GM23338 (cell line): ENCODE data around the gene SLC6A15.

ENCODE experiments used
- CREB1 ChIP-seq: fragments of 250-450 bp; sonication (Bioruptor Pico); IDR thresholded peaks from 2 replicates; pipeline ENCODE4 v1.5.0; 2020; ENCODE audit warnings: low read depth, mild to moderate bottlenecking, moderate library complexity
- EZH2 ChIP-seq: fragments of 200-600 bp; sonication (generic); IDR thresholded peaks from one replicate; pipeline ENCODE4 v1.8.0; 2017; ENCODE audit warnings: antibody characterized with exemption, mild to moderate bottlenecking, low read depth; ENCODE audit not compliant: unreplicated experiment
- EZH2phosphoT487 ChIP-seq: fragments of 200-600 bp; sonication (generic); IDR thresholded peaks from one replicate; pipeline ENCODE4 v1.8.1; 2018; ENCODE audit warnings: antibody characterized with exemption; ENCODE audit not compliant: unreplicated experiment
- JUNB ChIP-seq: IDR thresholded peaks from one replicate; pipeline ENCODE4 v1.6.1; 2016; ENCODE audit warnings: antibody characterized with exemption; ENCODE audit not compliant: unreplicated experiment
- POLR2AphosphoS5 ChIP-seq: IDR thresholded peaks from 2 replicates; pipeline ENCODE4 v1.6.1; 2016; ENCODE audit warnings: antibody characterized with exemption, low read depth
- STAT1 ChIP-seq: IDR thresholded peaks from one replicate; pipeline ENCODE4 v1.6.1; 2016; ENCODE audit warnings: antibody characterized with exemption; ENCODE audit not compliant: unreplicated experiment
- ZNF331 ChIP-seq: fragments of 250-450 bp; sonication (Bioruptor Pico); IDR thresholded peaks from 2 replicates; pipeline ENCODE4 v1.5.0; 2020; ENCODE audit warnings: low read depth, mild to moderate bottlenecking, moderate library complexity
- TF ChIP-seq, protein P1 (sequence below), 2 experiments: fragments of 200-600 bp in 1 of 2; sonication (generic) in 1 of 2; conservative IDR thresholded peaks; 2 replicates each; pipeline versions ENCODE4 v1.5.1 to v1.6.1; 2016 to 2017; ENCODE audit warnings: antibody characterized with exemption in 2 of 2, low read depth in 2 of 2, mild to moderate bottlenecking in 2 of 2, moderate library complexity in 1 of 2
- TF ChIP-seq, protein P2 (sequence below): fragments of 250-450 bp; sonication (Bioruptor Pico); IDR thresholded peaks from 2 replicates; pipeline ENCODE4 v1.5.0; 2020; ENCODE audit warnings: mild to moderate bottlenecking, moderate library complexity
- TF ChIP-seq, protein P3 (sequence below): IDR thresholded peaks from one replicate; pipeline ENCODE4 v1.6.1; 2018; ENCODE audit warnings: antibody characterized with exemption; ENCODE audit not compliant: unreplicated experiment

DNA sequence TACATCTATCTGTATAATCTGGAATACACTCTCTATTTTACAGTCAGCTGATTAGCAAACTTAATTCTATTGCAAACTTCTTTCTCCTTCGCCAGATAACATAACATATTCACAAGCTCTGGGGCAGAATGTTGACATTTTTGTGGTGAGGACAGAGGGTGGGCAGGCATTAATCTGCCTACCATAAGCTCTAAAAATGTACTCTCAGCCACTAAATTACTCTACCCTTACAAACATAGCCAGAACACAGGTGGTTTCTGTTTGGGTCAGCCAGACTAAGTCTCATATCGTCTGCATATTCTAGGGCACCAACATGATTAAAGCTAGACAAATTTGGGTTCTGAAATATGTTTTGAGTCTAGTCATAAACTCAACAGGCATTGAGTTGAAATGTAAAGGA is 90.1 kb downstream of the SLC6A15 start:
- TF ChIP-seq, protein P1, sequence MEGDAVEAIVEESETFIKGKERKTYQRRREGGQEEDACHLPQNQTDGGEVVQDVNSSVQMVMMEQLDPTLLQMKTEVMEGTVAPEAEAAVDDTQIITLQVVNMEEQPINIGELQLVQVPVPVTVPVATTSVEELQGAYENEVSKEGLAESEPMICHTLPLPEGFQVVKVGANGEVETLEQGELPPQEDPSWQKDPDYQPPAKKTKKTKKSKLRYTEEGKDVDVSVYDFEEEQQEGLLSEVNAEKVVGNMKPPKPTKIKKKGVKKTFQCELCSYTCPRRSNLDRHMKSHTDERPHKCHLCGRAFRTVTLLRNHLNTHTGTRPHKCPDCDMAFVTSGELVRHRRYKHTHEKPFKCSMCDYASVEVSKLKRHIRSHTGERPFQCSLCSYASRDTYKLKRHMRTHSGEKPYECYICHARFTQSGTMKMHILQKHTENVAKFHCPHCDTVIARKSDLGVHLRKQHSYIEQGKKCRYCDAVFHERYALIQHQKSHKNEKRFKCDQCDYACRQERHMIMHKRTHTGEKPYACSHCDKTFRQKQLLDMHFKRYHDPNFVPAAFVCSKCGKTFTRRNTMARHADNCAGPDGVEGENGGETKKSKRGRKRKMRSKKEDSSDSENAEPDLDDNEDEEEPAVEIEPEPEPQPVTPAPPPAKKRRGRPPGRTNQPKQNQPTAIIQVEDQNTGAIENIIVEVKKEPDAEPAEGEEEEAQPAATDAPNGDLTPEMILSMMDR (conservative IDR thresholded peaks at IDR 0.05; ENCODE audit: low read depth in 2 of 2), result no peak
- TF ChIP-seq CREB1 (CRISPR knock-in tag) (no peak), POLR2AphosphoS5 (no peak), EZH2 (no peak), STAT1 (no peak), JUNB (no peak), ZNF331 (CRISPR knock-in tag) (no peak), EZH2phosphoT487 (no peak)
- TF ChIP-seq, protein P2, sequence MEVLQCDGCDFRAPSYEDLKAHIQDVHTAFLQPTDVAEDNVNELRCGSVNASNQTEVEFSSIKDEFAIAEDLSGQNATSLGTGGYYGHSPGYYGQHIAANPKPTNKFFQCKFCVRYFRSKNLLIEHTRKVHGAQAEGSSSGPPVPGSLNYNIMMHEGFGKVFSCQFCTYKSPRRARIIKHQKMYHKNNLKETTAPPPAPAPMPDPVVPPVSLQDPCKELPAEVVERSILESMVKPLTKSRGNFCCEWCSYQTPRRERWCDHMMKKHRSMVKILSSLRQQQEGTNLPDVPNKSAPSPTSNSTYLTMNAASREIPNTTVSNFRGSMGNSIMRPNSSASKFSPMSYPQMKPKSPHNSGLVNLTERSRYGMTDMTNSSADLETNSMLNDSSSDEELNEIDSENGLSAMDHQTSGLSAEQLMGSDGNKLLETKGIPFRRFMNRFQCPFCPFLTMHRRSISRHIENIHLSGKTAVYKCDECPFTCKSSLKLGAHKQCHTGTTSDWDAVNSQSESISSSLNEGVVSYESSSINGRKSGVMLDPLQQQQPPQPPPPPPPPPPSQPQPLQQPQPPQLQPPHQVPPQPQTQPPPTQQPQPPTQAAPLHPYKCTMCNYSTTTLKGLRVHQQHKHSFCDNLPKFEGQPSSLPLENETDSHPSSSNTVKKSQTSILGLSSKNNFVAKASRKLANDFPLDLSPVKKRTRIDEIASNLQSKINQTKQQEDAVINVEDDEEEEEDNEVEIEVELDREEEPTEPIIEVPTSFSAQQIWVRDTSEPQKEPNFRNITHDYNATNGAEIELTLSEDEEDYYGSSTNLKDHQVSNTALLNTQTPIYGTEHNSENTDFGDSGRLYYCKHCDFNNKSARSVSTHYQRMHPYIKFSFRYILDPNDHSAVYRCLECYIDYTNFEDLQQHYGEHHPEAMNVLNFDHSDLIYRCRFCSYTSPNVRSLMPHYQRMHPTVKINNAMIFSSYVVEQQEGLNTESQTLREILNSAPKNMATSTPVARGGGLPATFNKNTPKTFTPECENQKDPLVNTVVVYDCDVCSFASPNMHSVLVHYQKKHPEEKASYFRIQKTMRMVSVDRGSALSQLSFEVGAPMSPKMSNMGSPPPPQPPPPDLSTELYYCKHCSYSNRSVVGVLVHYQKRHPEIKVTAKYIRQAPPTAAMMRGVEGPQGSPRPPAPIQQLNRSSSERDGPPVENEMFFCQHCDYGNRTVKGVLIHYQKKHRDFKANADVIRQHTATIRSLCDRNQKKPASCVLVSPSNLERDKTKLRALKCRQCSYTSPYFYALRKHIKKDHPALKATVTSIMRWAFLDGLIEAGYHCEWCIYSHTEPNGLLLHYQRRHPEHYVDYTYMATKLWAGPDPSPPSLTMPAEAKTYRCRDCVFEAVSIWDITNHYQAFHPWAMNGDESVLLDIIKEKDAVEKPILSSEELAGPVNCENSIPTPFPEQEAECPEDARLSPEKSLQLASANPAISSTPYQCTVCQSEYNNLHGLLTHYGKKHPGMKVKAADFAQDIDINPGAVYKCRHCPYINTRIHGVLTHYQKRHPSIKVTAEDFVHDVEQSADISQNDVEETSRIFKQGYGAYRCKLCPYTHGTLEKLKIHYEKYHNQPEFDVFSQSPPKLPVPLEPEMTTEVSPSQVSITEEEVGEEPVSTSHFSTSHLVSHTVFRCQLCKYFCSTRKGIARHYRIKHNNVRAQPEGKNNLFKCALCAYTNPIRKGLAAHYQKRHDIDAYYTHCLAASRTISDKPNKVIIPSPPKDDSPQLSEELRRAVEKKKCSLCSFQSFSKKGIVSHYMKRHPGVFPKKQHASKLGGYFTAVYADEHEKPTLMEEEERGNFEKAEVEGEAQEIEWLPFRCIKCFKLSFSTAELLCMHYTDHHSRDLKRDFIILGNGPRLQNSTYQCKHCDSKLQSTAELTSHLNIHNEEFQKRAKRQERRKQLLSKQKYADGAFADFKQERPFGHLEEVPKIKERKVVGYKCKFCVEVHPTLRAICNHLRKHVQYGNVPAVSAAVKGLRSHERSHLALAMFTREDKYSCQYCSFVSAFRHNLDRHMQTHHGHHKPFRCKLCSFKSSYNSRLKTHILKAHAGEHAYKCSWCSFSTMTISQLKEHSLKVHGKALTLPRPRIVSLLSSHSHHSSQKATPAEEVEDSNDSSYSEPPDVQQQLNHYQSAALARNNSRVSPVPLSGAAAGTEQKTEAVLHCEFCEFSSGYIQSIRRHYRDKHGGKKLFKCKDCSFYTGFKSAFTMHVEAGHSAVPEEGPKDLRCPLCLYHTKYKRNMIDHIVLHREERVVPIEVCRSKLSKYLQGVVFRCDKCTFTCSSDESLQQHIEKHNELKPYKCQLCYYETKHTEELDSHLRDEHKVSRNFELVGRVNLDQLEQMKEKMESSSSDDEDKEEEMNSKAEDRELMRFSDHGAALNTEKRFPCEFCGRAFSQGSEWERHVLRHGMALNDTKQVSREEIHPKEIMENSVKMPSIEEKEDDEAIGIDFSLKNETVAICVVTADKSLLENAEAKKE (CRISPR knock-in tag), result no peak
- TF ChIP-seq, protein P3, sequence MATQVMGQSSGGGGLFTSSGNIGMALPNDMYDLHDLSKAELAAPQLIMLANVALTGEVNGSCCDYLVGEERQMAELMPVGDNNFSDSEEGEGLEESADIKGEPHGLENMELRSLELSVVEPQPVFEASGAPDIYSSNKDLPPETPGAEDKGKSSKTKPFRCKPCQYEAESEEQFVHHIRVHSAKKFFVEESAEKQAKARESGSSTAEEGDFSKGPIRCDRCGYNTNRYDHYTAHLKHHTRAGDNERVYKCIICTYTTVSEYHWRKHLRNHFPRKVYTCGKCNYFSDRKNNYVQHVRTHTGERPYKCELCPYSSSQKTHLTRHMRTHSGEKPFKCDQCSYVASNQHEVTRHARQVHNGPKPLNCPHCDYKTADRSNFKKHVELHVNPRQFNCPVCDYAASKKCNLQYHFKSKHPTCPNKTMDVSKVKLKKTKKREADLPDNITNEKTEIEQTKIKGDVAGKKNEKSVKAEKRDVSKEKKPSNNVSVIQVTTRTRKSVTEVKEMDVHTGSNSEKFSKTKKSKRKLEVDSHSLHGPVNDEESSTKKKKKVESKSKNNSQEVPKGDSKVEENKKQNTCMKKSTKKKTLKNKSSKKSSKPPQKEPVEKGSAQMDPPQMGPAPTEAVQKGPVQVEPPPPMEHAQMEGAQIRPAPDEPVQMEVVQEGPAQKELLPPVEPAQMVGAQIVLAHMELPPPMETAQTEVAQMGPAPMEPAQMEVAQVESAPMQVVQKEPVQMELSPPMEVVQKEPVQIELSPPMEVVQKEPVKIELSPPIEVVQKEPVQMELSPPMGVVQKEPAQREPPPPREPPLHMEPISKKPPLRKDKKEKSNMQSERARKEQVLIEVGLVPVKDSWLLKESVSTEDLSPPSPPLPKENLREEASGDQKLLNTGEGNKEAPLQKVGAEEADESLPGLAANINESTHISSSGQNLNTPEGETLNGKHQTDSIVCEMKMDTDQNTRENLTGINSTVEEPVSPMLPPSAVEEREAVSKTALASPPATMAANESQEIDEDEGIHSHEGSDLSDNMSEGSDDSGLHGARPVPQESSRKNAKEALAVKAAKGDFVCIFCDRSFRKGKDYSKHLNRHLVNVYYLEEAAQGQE, result no peak
